HG03196 (cell line): ENCODE measurements around the gene BCKDHA.
A peak's percentile ranks its signal among the peaks of the same experiment; 100 is the strongest.

Source experiments
- ATAC-seq: cut with Tn5 transposase; IDR thresholded peaks from one replicate; pipeline ENCODE4 v1.9.1; 2021; ENCODE audit not compliant: unreplicated experiment

Gene BCKDHA

DNA sequence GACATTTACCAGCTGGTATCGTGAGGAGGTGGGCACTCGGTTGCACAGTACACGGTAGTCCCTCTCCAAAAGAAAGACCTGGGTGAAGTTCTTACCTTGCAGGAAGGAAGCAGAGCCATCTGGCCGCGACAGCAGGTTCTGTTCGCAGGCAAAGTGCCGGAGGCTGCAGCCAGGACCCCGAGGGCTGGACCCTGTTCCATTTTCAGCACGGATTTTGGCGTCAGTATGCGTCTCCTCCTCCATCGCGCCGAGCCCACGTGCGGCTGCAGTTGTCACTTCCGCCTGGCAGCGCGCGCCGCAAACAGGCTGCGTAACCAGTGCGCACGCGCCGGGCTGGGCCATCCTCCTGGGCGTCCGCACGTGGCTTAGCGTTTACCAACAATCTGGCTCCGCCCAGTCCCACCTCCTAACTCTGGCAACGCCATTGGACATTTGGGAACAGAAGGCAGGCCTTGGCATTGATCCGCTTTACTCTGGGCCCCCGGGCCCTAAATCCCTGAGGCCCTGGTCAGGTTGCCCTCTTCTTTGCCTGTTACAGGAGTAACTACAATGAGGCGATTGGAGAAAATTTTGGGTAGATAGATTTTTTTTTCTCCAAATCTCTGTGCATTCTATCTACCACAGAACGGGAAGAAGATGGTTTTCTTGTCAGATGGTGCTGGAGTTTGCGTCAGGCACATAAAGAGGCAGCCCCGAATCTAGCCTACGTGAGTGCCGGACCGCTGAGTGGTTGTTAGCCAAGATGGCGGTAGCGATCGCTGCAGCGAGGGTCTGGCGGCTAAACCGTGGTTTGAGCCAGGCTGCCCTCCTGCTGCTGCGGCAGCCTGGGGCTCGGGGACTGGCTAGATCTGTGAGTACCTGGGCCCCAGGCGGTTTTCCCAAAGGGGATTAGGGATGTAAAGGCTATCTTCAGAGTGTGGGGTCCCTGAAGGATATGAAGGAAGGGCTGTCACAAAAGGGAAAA is at the start of gene BCKDHA, which contains the start of gene EXOSC5:
Gene BCKDHA, plus strand, starts transcription at position 733 of the 964 bp plus-strand sequence. Its CDS starts 10 bp downstream, at position 743.
Gene EXOSC5, minus strand, starts transcription at position 274 of the 964 bp plus-strand sequence. Its CDS starts 31 bp downstream, at position 243.
- ATAC-seq: peak; percentile 87

DNA sequence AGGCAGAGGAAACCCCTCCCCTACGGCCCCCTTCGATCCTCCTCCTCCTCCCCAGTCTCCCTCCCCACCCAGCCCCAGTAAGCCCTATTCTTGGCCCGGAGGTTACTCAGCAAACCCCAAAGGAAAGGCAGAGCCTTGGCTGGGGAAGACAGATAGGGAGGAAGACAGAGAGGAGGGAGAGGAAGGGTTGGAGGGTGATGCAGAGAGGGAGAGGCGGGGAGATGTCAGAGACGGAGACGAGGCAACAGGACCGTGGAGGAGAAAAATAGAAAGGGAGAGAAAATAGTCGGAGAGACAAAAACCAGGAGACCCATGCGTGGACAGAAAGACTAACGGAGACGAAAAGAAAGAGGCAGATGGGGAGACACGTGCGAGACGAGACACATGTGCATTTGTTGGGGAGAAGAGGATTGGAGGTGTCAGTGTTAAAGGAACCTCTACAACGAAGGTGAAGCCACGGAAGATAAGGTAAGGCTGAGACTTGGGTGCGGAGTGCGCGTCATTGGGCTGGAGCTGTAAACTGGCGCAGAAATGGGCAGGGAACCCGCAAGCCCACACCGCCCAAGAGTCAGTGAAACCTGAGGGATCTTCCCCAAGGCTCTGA is 46.8 kb upstream of the BCKDHA start:
- ATAC-seq: no peak

DNA sequence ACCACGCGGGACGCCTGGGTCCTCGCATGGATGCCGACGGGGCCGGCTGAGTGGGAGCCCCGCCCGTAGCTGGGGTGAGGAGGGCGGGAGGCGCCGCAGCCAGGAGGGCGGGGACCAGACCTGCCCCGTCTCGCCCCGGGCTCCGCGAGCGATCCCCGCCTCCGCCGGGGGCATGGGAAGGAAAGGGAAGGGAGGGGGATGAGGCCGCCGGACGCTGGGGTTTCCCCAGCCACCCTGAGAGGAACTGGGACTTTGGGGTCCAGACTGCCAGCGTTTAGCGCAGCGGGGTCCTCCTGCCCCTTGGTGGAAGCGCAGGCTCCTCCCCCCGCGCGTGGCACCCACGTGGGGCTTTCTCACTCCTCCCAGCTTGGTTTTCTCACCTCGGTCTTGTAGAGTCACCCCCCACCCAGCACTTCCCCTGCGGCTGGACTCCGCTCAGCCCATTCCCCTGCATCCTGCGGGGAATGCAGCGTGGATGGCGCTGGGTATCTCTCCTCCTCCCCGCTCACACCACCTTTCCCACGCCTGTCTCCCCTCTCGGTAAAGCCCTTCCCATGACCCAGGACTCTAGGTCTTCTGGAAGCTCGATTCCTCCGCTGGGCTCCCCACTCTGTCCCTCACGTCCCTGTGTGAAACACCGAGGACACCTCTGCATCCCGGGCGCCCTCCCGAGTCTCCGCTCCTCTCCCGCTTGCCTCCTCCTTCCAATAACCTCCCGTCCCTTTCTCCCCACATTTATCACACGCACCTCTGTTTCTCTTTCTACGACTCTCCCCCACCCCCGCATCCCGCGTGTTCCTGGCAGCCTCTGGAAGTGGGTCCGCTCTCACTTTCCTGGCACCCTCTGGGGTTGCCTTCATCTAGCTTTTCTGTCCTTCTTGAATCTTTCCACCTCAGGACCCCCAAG is 46.0 kb upstream of the BCKDHA start:
- ATAC-seq: no peak

DNA sequence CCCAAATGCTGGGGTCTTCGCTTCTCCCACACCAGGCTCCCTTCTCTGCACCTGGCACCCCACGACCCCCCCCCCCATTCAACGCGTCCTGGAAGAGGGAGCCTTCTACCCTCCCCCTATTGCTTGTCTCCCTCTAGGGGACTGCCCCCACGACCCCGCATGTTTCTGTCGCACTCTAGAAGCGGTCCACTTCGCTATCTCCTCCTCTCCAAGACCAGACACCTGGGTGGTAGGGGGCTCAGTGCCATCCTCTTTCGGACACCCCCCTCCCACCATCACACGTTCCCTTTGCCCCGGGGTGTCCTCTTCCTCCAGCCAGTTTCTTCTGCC is 45.4 kb upstream of the BCKDHA start:
- ATAC-seq: no peak

DNA sequence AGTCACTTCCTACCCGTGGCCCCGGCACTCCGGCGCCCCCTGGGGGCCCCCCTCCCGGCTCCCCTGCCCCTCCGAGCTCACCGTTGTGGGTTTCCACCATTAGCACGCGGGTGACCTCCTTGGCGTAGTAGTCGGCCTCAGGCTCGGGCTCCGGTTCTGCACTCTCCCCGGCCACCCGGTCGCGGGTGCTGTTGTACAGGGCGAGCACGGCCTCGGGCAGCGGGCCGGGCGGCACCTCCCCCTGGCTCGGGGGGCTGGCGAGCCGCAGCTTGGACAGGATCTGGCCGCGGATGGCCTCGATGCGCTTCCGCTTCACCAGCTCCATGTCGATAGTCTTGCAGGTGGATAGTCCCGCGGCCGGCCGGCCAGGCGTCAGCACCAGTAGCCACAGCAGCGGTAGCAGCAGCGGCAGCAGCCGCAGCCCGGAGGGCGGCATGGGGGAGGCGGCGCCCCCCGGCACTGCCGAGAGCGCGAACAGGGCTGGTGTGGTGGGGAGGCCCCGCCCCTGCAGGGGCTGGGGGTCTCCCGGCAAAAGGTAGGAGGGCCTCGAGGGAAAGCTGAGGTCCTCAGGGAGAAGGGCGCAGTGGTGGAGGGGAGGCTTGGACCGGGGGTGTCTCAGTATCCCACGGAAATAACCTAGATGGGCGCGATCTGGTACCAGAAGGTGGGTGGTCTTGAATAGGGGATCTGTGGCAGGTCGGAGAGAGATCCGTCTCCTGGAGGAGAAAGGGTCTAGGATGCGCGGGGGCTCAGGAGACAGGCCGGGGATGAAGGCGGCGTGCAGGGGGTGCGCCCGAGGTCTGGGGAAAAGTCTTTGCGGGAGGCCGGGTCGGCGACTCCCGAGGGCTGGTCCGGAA is 44.8 kb upstream of the BCKDHA start:
- ATAC-seq: no peak

DNA sequence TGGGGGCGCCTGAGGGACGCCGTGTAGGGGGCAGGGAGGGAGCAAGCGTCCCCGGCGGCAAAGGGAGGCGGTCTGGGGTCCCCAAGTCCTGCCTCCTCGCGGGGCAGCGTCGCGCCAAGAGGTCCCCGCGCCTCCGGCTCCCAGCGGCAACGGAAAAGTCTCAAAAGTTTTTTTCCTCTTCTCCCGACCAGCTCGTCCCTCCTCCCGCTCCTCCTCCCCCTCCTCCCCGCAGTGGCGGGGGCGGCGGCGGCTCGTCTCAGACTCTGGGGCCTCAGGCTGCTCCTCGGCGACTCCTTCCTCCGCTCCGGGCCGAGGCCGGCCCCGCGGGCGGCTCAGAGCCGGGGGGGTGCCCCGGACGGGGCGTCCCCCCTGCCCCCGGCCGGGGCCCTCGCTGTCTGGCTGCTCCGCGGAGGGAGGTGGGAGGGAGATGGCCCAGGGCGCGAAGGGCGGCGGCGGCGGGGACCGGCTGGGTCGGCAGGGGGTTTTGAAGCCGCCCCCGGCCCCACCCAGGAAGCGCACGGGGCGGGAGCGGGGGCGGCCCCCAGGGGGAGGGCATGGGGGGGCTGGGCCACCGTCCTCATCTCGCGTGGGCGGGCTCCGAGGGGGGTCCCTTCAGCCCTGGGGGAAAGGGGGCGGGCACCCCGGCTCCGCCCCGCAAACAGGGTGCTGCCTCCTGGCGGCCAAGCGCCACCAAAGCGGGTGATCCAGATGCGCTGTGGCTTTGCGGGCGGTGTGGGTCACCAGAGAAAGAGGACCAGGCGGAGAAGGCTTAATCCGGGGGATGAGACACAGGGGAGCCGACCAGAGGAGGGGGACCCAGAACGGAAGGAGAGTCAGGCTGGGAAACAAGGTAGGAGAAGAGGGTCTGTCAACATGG is 43.9 kb upstream of the BCKDHA start, which contains the start of gene TGFB1:
Gene TGFB1, minus strand, starts transcription at position 457 of the 877 bp plus-strand sequence. CDS start 878 bp downstream, outside the sequence.
- peak; percentile 38 for ATAC-seq

DNA sequence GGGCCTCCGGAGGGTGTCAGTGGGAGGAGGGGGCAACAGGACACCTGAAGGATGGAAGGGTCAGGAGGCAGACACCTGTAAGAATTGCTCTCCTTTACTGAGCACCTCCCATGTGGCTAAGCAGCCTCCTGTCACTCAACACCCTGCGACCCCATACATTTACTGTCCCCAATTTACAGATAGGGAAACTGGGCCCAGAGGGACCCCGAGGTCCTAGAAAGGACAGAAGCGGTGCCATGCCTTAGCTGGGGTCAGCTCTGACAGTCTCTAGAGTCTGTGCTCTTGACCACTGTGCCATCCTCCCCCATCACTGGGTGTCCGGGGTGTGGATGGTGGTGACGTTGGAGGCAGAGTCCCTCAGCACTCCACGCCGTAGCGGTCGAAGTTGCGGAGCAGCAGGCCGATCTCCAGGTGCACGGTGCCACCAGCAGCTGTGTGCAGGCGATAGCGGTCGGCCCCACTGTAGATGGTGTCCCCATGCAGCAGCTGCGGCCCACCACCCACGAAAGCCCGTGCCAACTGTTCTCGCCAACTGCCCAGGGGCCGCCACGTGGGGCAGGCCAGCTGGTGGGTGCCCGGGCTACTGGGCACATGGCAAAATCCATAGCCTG is 43.2 kb upstream of the BCKDHA start:
- no peak for ATAC-seq

DNA sequence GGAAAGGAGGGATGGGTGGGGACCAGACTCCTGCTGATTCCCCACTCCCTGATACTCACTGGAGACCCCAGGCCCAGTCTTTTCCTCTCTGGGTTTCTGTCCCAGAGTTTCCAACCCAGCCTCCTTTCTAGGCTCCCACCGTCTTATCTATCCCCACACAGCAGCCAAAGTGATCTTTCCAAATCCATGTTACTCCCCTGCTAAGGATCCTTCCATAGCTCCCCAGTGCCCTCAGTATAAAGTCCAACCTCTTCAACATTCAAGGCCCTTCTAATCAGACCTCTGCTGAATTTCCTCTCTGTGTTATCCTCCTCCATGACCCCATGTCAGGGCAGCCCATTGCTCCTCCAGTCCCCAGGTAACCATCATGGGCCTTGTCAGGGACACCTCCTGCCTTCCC is 42.6 kb upstream of the BCKDHA start:
- no peak for ATAC-seq

DNA sequence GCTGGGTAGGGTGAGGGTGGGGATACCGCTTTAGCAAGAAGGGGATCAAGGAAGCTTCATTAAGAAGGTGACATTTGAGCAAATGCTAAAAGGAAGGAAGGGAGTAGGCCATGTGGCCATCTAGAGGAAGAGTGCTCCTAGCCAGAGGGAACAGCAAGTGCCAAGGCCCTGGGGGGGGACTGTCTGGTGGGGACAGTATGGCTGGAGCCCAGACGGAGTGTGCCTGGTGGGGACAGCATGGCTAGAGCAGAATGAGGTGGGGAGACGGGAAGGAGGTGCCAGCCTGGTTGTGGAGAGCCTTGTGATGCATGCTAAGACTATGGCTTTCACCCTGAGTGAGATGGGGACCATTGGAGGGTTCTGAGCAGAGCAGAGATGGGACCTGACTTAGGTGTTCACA is 41.8 kb upstream of the BCKDHA start:
- no peak for ATAC-seq

DNA sequence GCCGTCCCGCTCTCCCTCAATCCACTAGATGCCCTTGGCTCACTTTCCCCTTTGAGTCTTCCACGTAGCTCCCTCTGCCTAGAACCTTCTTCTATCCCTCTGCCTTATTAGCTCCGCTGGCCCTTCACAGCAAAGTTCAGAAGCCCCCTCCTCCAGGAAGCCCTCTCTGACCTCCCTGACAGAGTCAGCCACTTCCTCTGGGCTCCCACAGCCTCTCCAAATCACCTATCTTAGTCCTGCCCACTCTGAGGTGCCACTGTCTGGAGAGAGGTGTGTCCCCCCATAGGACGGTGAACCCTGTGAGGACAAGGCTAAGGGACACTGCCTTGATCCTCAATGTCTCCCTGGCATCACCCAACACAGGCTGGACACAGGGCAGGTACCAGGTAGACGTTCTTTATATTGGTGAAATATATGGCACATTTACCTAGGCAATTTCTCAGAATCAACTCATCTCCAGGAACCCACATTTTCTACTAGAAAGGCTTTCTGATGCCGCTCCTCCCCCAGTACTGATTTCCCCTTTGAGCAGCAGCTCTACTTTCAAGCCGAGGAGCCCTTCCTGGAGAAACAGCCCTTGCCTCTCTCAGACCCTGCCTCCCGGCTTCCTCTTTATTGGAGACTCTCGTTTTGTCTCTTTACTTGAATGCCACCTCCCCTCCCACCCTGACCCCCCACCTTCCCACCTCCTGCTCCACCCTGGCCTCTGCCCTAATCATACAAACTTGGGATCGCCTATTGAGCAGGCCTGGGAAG is 40.5 kb upstream of the BCKDHA start:
- ATAC-seq: no peak

DNA sequence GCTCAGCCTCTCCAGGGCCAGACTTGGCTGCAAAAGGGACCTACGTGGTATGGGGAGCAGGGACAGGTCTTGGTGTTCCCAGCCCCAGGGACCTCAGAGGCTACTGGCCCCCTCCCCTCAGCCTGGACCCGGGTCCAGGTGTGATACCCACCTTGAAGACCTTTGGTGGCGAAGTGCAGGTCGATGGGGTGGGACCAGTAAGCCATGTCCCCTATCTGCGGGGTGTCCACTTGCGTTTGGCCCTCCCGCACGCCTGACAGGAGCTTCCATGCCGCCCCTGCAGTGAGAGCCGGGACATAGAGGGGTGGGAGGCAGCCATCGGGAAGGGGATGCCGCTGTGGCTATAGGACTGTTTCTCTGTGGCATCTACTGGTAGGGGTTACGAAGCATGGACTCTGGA is 39.9 kb upstream of the BCKDHA start:
- ATAC-seq: no peak

DNA sequence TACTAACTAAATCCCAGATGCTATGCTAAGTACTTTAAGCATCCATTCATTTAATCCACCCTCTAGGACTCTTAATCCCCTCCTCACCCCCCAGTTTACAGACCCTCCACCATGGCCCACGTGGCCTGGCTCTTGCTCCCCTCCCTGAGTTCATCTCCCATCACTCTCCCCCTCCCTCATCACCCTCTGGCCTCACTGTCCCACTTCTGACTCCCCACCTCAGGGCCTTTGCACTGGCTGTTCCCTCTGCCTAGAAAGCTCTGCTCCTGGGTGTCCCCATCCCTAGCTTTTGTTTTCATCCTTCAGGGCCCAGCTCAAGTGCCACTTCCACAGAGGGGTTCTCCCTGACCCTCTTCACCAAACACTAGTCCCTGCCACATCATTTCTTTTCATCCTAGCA is 37.9 kb upstream of the BCKDHA start:
- ATAC-seq: no peak

DNA sequence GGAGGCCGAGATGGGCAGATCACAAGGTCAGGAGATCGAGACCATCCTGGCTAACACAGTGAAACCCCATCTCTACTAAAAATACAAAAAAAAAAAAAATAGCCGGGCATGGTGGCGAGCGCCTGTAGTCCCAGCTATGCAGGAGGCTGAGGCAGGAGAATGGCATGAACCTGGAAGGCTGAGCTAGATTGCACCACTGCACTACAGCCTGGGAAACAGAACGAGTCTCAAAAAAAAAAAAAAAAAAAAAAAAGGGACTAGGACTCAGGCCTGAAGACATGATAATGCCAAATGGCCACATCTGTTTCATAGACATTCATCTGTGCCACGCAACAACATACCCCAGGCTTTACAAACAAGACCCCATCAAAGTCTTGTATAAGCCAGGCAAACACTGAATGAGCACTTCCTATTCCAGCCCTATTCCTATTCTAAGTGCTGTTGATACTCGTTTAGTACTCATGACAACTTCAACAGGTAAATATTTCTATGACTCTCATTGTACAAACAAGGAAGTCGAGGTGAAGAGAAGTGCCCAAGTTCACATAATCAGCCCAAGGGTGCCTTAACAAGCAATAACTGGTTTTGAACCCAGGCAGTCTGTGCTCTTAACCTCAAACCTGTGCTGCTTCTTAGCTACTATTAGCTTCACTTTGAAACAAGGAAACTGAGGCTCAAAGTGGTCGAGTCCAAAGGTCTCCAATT is 35.3 kb upstream of the BCKDHA start:
- no peak for ATAC-seq

DNA sequence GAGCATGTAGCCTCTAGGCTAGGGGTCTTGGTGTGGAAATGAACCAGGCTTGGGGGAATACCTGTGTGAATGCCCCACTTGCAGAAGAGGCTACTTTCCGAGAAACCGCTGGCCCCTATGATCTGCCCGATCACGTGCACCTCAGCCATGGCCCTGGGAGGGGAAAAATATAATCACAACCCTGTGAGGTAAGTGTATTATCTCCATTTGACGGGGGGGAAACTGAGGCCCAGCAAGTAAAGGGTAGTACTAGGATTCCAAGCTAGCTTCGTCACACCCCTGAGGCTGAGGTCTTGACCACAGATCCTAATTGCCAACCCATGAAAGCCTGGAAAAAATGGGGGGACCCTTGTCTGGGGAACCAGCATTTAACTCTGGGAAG is 34.3 kb upstream of the BCKDHA start:
- ATAC-seq: no peak

DNA sequence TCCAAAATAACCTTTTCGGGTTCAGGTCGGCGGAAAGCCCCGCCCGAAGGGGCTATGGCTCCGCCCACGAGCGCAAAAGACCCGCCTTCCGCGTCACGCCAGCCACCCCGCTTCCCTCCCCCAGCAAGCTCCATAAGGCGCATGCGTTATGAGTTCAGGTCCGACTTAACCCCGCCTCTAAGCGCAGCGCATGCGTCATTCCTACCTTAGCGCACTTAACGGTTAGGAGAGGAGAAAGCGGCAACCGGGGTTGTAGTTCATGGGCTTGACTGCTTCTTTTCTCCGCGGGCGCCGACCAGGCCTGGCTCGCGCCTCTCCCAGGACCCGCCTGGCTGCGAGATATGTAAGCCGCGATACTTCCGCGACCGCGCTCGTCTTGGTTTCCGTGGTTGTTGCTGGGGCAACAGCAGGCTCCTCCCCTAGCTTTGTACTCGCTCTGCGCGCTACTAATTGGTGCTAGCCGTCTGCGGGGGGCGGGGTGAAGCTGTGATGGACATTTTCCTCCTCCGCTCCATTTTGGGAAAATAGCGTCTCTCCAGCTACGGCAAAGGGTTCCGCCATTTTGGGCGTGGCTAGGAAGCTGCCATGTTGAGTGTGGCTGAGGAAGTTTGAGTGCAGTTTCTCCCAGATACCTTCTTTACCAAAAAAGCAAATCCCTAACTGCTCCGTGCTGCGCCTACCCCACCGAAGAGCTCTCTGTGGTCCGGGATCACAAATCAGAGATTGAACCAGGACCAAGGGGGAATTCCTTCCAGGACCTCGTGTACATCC is 33.7 kb upstream of the BCKDHA start, which contains the start of gene B9D2:
Gene B9D2, minus strand, starts transcription at position 397 of the 771 bp plus-strand sequence. CDS start 630 bp downstream, outside the sequence.
- peak; percentile 71 for ATAC-seq

DNA sequence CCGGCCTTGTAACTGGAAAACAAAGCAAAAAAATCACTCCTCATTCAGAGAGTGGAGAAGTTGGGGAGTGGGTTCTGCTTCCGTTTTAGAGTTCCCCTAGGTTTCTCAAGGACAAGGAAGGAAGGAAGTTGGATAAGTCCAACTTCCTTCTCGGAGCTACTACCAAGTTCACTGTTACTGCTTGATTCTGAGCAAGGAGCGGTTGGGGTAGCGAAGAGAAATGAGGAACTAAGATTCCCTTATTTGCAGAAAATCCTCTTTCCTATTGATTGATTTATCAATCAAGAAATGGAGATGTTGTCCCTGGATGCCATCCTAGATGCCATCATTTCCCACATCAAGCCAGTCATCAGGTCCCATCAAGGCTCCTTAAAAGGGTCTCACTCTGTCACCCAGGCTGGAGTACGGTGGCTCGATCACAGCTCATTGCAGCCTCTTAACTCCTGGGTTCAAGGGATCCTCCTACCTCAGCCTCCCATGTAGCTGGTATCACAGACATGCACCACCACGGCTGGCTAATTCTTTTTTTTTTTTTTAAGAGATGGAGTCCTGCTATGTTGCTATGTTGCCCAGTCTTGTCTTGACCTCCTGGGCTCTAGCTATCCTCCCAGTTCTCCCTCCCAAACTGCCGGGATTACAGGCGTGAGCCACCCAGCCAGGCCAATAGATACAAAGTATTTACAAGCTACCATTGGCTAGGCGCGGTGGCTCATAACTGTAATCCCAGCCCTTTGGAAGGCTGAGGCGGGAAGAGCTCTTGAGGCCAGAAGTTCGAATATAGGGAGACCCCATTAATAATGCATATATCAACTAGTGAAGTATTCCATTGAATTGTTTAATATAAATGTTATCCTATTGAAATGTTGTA is 32.9 kb upstream of the BCKDHA start:
- ATAC-seq: no peak
